Measurements from ENCODE around the gene PPARD.

Gene PPARD

GRCh38 chr6:35452183-35453090, 110.1 kb downstream of the PPARD start, which contains the start of gene FANCE:
Gene FANCE, plus strand, starts transcription at chr6:35452338. Its CDS starts 208 bp downstream, at chr6:35452546.
- TF ChIP-seq MYC (IDR thresholded peaks at IDR 0.05; ENCODE audit: low read depth, low read length) (0 out of 2 replicates have a peak, but pooled peaks have one; percentile 33), POLR2A (IDR thresholded peaks at IDR 0.05; ENCODE audit: extremely low read depth, insufficient read length) (peak; percentile 40), CTCF (IDR thresholded peaks at IDR 0.05; ENCODE audit: low read depth, low read length) (no peak)
- peak; percentile 97 for DNase-seq (ENCODE audit: low read depth)
- H3K4me3 ChIP-seq (ENCODE audit: low read depth, low read length): peak within 1 kb of the TSS; percentile 84

DNA sequence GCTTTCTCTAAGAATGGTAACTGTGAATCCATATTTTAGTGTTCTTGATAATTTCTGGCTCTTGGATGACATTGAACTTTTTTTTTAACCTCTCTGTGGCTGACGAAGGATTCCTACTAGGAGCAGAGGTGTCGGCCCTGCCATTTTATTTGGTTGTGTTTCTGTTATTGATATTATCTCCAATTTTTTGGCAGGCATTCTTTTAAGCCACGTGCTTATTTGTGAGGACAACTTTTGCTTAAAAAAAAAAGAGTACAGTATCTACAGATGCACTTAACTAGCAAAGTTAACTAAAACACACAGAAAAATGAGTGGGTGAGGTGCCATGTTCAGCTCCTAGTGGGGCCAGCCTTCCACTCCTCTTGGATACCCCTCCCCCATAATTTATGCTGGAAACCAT, 110.9 kb downstream of the PPARD start:
- TF ChIP-seq, protein P1, sequence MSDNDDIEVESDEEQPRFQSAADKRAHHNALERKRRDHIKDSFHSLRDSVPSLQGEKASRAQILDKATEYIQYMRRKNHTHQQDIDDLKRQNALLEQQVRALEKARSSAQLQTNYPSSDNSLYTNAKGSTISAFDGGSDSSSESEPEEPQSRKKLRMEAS (IDR thresholded peaks at IDR 0.05; ENCODE audit: low read depth, low read length): no peak; the same call in 1 of the 2 replicates
- TF ChIP-seq POLR2A (IDR thresholded peaks at IDR 0.05; ENCODE audit: extremely low read depth, insufficient read length): no peak
- TF ChIP-seq CTCF (IDR thresholded peaks at IDR 0.05; ENCODE audit: low read depth, low read length): no peak
- no peak for TF ChIP-seq MYC (IDR thresholded peaks at IDR 0.05; ENCODE audit: low read depth, low read length)
- H3K4me3 ChIP-seq (ENCODE audit: low read depth, low read length): peak overlapping the region; percentile 84
- DNase-seq (ENCODE audit: low read depth): no peak

DNA sequence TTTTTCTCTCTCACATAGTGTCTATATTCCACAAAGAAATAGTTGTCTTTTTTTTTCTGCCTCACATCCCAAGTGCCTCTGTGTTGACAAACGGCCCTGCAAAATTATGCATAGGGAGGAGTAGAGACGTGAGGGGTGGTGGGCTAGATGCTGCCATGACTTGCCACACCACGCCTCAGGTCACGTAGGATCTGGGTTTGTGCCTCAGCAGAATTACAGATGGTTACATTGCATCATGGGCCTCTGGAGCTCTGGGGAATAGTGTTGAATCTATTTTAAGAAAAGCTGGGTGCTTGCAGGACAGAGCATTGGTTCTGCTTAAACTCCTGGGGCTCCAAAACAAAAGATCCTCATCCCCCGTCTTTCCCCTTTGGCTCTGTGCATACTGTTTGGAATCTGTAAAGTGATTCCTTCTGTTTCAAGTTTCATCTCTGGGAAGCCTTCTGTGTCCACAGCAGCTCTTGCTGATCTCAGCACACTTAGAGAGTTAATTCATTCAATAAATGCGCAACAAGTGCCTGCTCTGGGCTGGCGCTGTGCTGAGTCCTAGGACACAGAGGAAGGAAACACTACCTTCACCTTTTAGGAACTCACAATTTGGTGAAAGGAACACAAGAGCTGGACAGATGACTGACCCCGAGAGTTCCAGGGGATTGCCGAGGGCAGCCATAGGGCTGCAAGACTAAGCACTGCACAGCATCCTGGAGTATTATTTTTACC, 112.2 kb downstream of the PPARD start:
- DNase-seq (ENCODE audit: low read depth): peak; percentile 93
- peak overlapping the region; percentile 84 for H3K4me3 ChIP-seq (ENCODE audit: low read depth, low read length)
- TF ChIP-seq, protein P1 (IDR thresholded peaks at IDR 0.05; ENCODE audit: low read depth, low read length): no peak
- TF ChIP-seq MYC (IDR thresholded peaks at IDR 0.05; ENCODE audit: low read depth, low read length) (no peak), CTCF (IDR thresholded peaks at IDR 0.05; ENCODE audit: low read depth, low read length) (no peak), POLR2A (IDR thresholded peaks at IDR 0.05; ENCODE audit: extremely low read depth, insufficient read length) (no peak)

DNA sequence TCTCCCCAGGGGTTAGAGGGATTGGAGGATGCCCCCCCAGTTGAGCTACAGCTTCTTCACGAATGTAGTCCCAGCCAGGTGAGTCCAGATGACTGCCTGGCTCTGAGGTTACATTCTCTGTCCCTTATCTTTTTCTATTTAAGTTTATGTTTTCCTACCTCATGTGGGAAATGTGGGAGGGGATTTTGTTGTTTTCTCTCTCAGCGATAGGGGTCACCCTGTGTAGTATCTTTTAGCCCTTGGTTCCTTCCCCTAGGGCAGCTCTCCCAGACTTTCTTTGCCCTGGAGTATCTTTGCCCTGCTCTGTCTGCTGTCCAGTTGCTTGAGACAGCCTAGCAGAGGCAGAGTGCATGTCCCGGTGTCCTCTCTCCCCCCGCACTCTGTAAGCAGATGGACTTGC, 115.5 kb downstream of the PPARD start:
- no peak overlapping the region for H3K4me3 ChIP-seq (ENCODE audit: low read depth, low read length)
- TF ChIP-seq POLR2A (IDR thresholded peaks at IDR 0.05; ENCODE audit: extremely low read depth, insufficient read length): no peak
- no peak for TF ChIP-seq CTCF (IDR thresholded peaks at IDR 0.05; ENCODE audit: low read depth, low read length)
- no peak for TF ChIP-seq MYC (IDR thresholded peaks at IDR 0.05; ENCODE audit: low read depth, low read length)
- TF ChIP-seq, protein P1 (IDR thresholded peaks at IDR 0.05; ENCODE audit: low read depth, low read length): no peak
- no peak for DNase-seq (ENCODE audit: low read depth)

GRCh38 chr6:35461270-35461669, 118.9 kb downstream of the PPARD start:
- DNase-seq (ENCODE audit: low read depth): no peak
- H3K4me3 ChIP-seq (ENCODE audit: low read depth, low read length): no peak overlapping the region
- no peak for TF ChIP-seq MYC (IDR thresholded peaks at IDR 0.05; ENCODE audit: low read depth, low read length)
- no peak for TF ChIP-seq CTCF (IDR thresholded peaks at IDR 0.05; ENCODE audit: low read depth, low read length)
- no peak for TF ChIP-seq POLR2A (IDR thresholded peaks at IDR 0.05; ENCODE audit: extremely low read depth, insufficient read length)
- TF ChIP-seq, protein P1 (IDR thresholded peaks at IDR 0.05; ENCODE audit: low read depth, low read length): no peak
